Ascending aorta (tissue), 2 donors: Measurements from ENCODE around the gene LRRC8B. TPM values are rescaled to one million over a fixed set of nuclear protein-coding genes. Genes with fewer than 3 reads are reported as not detected.
A peak's percentile ranks its signal among the peaks of the same experiment; 100 is the strongest.
"Not testable (repeated sequence)": the region's sequence is repeated elsewhere in the genome, so short reads cannot be mapped to it uniquely, and the experiment has no call there.

ENCODE experiments used
- DNase-seq, 2 donors: peaks; one replicate each; pipeline ENCODE4 v3.0.0-alpha.2; 2019; ENCODE audit warnings: low spot score in 2 of 2
- H3K27ac ChIP-seq, 2 donors: fragments of 200-600 bp; sonication (generic); one replicate each; pipeline ENCODE4 v1.5.1; 2016 to 2017; ENCODE audit warnings: mild to moderate bottlenecking in 1 of 2
- H3K27me3 ChIP-seq: fragments of 200-600 bp; sonication (generic); one replicate; pipeline ENCODE4 v1.5.1; 2017
- H3K36me3 ChIP-seq, 2 donors: fragments of 200-600 bp; sonication (generic); one replicate each; pipeline ENCODE4 v1.5.1; 2016
- H3K4me1 ChIP-seq, 2 donors: fragments of 200-600 bp; sonication (generic); one replicate each; pipeline ENCODE4 v1.5.1; 2016 to 2017; ENCODE audit warnings: mild to moderate bottlenecking in 1 of 2
- H3K4me3 ChIP-seq, 2 donors: fragments of 200-600 bp; sonication (generic); one replicate each; pipeline ENCODE4 v1.5.1; 2016 to 2017; ENCODE audit warnings: mild to moderate bottlenecking in 1 of 2
- H3K9me3 ChIP-seq, 2 donors: fragments of 200-600 bp; sonication (generic); one replicate each; pipeline ENCODE4 v1.5.1; 2016
- intact Hi-C: fragments of 100-400 bp; cut with DNase I; formaldehyde crosslinking; loops from one replicate; pipeline ENCODE4 v1.15.1; 2023
- total RNA-seq: library from RNA; depleted of rRNA; stranded (reverse); fragments of >200 nt; gene quantifications from one replicate; pipeline ENCODE4 v1.1.0, GENCODE V29; 2016
- TF ChIP-seq, protein P1 (sequence below), 3 experiments: fragments of 200-600 bp in 2 of 3; fragments of 450-650 bp in 1 of 3; sonication (generic) in 2 of 3; IDR thresholded peaks; one replicate each; pipeline ENCODE4 v1.5.1; 2016 to 2019; ENCODE audit warnings: antibody characterized with exemption in 3 of 3, mild to moderate bottlenecking in 1 of 3, moderate library complexity in 1 of 3

The LRRC8B gene
- total RNA-seq, 1 donor from 2014 or later: 4.2 TPM

GRCh38 chr1:89518221-89518631, 6.4 kb upstream of the LRRC8B start:
- intact Hi-C loops: no loop called here
- Histone ChIP-seq H3K4me3 (no peak overlapping the region), H3K27me3 (no peaks in the 10 kb centered on the region), H3K36me3 (no peaks in the 10 kb centered on the region), H3K9me3 (no peaks in the 10 kb centered on the region), H3K27ac (no peak overlapping the region), H3K4me1 (no peaks in the 10 kb centered on the region)
- TF ChIP-seq, protein P1, sequence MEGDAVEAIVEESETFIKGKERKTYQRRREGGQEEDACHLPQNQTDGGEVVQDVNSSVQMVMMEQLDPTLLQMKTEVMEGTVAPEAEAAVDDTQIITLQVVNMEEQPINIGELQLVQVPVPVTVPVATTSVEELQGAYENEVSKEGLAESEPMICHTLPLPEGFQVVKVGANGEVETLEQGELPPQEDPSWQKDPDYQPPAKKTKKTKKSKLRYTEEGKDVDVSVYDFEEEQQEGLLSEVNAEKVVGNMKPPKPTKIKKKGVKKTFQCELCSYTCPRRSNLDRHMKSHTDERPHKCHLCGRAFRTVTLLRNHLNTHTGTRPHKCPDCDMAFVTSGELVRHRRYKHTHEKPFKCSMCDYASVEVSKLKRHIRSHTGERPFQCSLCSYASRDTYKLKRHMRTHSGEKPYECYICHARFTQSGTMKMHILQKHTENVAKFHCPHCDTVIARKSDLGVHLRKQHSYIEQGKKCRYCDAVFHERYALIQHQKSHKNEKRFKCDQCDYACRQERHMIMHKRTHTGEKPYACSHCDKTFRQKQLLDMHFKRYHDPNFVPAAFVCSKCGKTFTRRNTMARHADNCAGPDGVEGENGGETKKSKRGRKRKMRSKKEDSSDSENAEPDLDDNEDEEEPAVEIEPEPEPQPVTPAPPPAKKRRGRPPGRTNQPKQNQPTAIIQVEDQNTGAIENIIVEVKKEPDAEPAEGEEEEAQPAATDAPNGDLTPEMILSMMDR (IDR thresholded peaks at IDR 0.05): no peak
- DNase-seq: no peak

GRCh38 chr1:89519779-89520358, 4.8 kb upstream of the LRRC8B start:
- Histone ChIP-seq H3K4me3 (no peak overlapping the region), H3K4me1 (no peaks in the 10 kb centered on the region), H3K27ac (no peak overlapping the region), H3K27me3 (no peaks in the 10 kb centered on the region), H3K9me3 (no peaks in the 10 kb centered on the region), H3K36me3 (no peaks in the 10 kb centered on the region)
- DNase-seq: no peak
- TF ChIP-seq, protein P1 (IDR thresholded peaks at IDR 0.05): peak; percentile 10 to 44 (median 25)
- intact Hi-C loops: loop anchor here (5.0 kb wide), 1 partner anchor 838 kb away; the partner anchor contains the start of gene PKN2

DNA sequence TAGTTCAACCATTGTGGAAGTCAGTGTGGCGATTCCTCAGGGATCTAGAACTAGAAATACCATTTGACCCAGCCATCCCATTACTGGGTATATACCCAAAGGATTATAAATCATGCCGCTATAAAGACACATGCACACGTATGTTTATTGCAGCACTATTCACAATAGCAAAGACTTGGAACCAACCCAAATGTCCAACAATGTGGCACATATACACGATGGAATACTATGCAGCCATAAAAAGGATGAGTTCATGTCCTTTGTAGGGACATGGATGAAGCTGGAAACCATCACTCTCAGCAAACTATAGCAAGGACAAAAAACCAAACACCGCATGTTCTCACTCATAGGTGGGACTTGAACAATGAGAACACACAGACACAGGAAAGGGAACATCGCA, 2.7 kb upstream of the LRRC8B start:
- DNase-seq, H3K4me3 ChIP-seq, H3K4me1 ChIP-seq, H3K36me3 ChIP-seq, H3K27me3 ChIP-seq, H3K27ac ChIP-seq, H3K9me3 ChIP-seq: not testable (repeated sequence)
- intact Hi-C loops: loop anchor here (5.0 kb wide), 1 partner anchor 840 kb away; the partner anchor contains the start of gene PKN2

DNA sequence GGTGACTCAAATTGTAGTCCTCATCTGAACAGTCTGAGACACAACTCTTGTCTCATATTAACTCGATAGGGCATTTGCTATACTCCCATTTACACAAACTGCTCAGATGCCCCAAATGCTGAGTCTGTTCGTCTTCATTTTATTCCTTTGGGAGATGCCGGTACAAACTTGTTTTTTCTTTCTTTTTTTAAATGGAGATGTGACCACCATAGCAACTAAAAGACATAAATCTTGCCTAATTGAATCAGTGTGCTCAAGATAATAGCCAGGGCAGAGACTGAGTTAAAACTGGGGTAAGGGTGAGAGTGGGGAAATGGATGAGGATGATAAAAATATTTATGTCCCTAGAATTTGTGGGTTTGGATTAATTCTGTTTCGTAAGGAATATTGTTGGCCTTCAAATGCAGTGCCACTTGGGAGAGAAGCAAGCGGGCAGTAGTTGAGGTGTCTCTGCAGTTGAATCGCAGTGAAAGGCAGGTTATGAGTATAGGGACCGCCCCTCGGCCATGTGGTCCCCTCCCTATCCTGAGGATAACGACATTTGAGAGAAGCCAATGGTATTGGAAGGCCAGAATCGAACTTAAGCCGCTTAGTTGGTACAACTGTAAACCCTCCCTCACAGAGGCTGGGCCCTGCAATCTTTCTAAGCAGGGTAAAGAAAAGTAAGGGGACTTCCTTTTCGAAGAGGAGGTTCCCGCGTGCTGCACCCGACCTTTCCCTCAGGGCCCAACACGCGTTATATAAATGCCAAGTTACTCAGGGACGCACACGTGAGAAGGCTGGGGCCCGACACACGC, 859 bp upstream of the LRRC8B start:
- TF ChIP-seq, protein P1 (IDR thresholded peaks at IDR 0.05): no peak
- intact Hi-C loops: loop anchor here (1.0 to 5.0 kb wide), 2 partner anchors 109 to 841 kb away; partner anchors contain the start of gene PKN2
- Histone ChIP-seq H3K36me3 (no peaks in the 10 kb centered on the region), H3K9me3 (no peaks in the 10 kb centered on the region), H3K27ac (peak overlapping the region in 1 of 2 donors; percentile 74), H3K4me1 (peaks cover 0 to 6% of the 10 kb centered on the region in 2 donors), H3K4me3 (peak overlapping the region; percentile 94 to 99), H3K27me3 (no peaks in the 10 kb centered on the region)
- peak in 1 of 2 donors; percentile 70 for DNase-seq

- H3K36me3 ChIP-seq: no peaks in the 10 kb centered on the region
- intact Hi-C loops: loop anchor here (5.0 kb wide), 1 partner anchor 472 kb away; the partner anchor contains the start of gene ZNF326
- peak overlapping the region; percentile 94 to 99 for H3K4me3 ChIP-seq
- H3K27ac ChIP-seq: peak overlapping the region; percentile 53 to 74
- peaks cover 0 to 6% of the 10 kb centered on the region in 2 donors for H3K4me1 ChIP-seq
- TF ChIP-seq, protein P1 (IDR thresholded peaks at IDR 0.05): no peak
- DNase-seq: peak in 1 of 2 donors; percentile 65
- H3K27me3 ChIP-seq: no peaks in the 10 kb centered on the region
- no peaks in the 10 kb centered on the region for H3K9me3 ChIP-seq
Measured at GRCh38 chr1:89525169-89525855, 683 bp downstream of the LRRC8B start.
